Measurements from ENCODE around the gene APBB2. TPM values are rescaled to one million over a fixed set of nuclear protein-coding genes. Genes with fewer than 3 reads are reported as not detected.

Gene APBB2
- total and polyA plus RNA-seq, 10 of the 15 experiments (the other 5 are each of a cell fraction or from before 2014, with no cell fraction given): 2.7 to 24.6 (median 19.0) TPM

DNA sequence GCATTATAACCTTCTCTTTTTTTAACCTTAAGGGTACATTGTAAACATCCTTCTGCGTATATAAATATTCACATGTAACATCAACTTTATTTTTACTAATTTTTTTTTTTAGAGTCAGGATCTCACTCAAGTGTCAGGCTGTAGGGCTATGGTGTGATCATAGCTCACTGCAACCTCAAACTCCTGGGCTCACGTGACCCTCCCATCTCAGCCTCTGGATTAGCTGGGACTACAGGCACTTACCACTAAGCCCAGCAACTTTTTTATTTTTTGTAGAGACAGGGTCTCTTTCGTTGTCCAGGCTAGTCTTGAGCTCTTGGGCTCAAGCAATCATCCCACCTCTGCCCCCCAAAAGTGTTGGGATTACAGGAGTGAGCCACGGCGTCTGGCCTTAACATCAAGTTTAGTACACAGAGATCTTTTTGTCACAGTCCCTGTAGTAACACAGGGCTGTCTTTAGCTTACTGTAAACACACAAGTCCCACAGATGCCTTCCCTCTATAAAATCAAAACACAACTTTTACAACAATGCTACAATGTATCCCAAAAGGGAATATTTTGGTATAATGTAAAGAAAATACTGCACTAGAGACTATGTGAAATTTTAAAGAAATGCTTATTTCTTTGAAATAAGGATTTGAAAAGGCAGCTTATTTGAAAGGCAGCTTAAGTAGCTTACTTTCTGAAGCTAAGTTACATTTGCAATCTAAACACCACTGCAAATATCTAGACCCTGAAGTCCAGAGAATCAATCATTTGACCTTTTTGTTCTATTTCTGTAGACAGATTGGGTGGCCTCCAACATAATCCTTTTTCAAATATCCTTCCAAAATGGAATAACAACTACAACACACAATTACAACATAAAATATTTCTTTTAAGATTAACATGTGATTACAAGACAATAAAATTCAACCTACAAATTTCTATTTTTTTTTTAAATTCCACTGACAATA is 116.0 kb downstream of the APBB2 start:
- H3K4me2 ChIP-seq (ENCODE audit: control insufficient read depth, insufficient read depth): no peak overlapping the region
- DNase-seq (ENCODE audit: low read depth, low spot score) (no peak), ATAC-seq (no peak), FAIRE-seq (no peak)
- peak overlapping the region; percentile 36; the same call in 1 of the 2 replicates for H2AFZ ChIP-seq (ENCODE audit: control insufficient read depth, low read depth, low read length)
- ChIA-PET CTCF (interaction anchor here (0.7 to 1.2 kb wide), 4 partner anchors 18 to 173 kb away, joined by 3 to 4 read pairs (median 3); no protein-coding TSS in a partner anchor), RAD21 (ENCODE audit: unreplicated experiment) (interaction anchor here (0.8 to 1.5 kb wide), 3 partner anchors 22 to 113 kb away, joined by 3 to 6 read pairs (median 5); no protein-coding TSS in a partner anchor), POLR2A (interaction anchor here (0.9 to 1.1 kb wide), 2 partner anchors 21 to 117 kb away, joined by 3 read pairs; no protein-coding TSS in a partner anchor), SMC1A (ENCODE audit: uncharacterized antibody, unreplicated experiment) (interaction anchor here (0.7 to 2.0 kb wide), 7 partner anchors 10 to 122 kb away, joined by 3 to 7 read pairs (median 3); no protein-coding TSS in a partner anchor)
- in situ Hi-C loops (cut with MboI): no loop called here
- no peaks in the 10 kb centered on the region for H3K27me3 ChIP-seq (replicated peaks in 1 of 2; ENCODE audit: control insufficient read depth in 2 of 2, insufficient read depth in 2 of 2, low read length in 1 of 2)
- 85% methylated on average over 5 of the region's 5 CpGs for WGBS (ENCODE audit: insufficient coverage, insufficient replicate concordance, low lambda C conversion rate, missing lambda C conversion rate)
- H3K27ac ChIP-seq (ENCODE audit: control insufficient read depth, insufficient read depth): no peak overlapping the region
- H3K9me3 ChIP-seq (replicated peaks; ENCODE audit: control insufficient read depth, insufficient read depth, low read length): no peaks in the 10 kb centered on the region
- no peaks in the 10 kb centered on the region for H4K20me1 ChIP-seq (ENCODE audit: control insufficient read depth, insufficient read depth)
- intact Hi-C loops (cut with micrococcal nuclease; ENCODE audit: unreplicated experiment): no loop called here
- no peak overlapping the region for H3K9ac ChIP-seq (ENCODE audit: control insufficient read depth, insufficient read depth, low read length)
- no TSS peak for BruUV-seq (replicated peaks)
- H3K4me3 ChIP-seq: no peak overlapping the region
- H3K4me1 ChIP-seq (ENCODE audit: control insufficient read depth, insufficient read depth, low read length): no peaks in the 10 kb centered on the region; the same call in 1 of the 2 replicates
- no peaks in the 10 kb centered on the region for H3K79me2 ChIP-seq (ENCODE audit: control insufficient read depth, insufficient read depth, low read length)
- H3K36me3 ChIP-seq (ENCODE audit: control insufficient read depth in 2 of 2, insufficient read depth in 2 of 2, low read length in 1 of 2): no peaks in the 10 kb centered on the region
- TF ChIP-seq SP1 (IDR thresholded peaks at IDR 0.05; ENCODE audit: low read depth, low read length) (no peak), CBX3 (IDR thresholded peaks at IDR 0.05; ENCODE audit: borderline replicate concordance, low read depth) (no peak), ZSCAN29 (IDR thresholded peaks at IDR 0.05) (no peak), DPF2 (IDR thresholded peaks at IDR 0.05) (no peak), CEBPB (IDR thresholded peaks at IDR 0.05; ENCODE audit: borderline replicate concordance in 1 of 2, low read depth in 2 of 2, low read length in 2 of 2) (no peak), EED (IDR thresholded peaks at IDR 0.05; ENCODE audit: low read depth) (no peak), NBN (IDR thresholded peaks at IDR 0.05) (no peak), NR2C1 (IDR thresholded peaks at IDR 0.05) (no peak), MYC (IDR thresholded peaks at IDR 0.05; ENCODE audit: insufficient read depth, insufficient read length, insufficient replicate concordance, low read length, severe bottlenecking) (no peak), CHD4 (IDR thresholded peaks at IDR 0.05) (no peak), MTA3 (IDR thresholded peaks at IDR 0.05; ENCODE audit: borderline replicate concordance, low read length) (no peak)
- TF ChIP-seq, protein P1, sequence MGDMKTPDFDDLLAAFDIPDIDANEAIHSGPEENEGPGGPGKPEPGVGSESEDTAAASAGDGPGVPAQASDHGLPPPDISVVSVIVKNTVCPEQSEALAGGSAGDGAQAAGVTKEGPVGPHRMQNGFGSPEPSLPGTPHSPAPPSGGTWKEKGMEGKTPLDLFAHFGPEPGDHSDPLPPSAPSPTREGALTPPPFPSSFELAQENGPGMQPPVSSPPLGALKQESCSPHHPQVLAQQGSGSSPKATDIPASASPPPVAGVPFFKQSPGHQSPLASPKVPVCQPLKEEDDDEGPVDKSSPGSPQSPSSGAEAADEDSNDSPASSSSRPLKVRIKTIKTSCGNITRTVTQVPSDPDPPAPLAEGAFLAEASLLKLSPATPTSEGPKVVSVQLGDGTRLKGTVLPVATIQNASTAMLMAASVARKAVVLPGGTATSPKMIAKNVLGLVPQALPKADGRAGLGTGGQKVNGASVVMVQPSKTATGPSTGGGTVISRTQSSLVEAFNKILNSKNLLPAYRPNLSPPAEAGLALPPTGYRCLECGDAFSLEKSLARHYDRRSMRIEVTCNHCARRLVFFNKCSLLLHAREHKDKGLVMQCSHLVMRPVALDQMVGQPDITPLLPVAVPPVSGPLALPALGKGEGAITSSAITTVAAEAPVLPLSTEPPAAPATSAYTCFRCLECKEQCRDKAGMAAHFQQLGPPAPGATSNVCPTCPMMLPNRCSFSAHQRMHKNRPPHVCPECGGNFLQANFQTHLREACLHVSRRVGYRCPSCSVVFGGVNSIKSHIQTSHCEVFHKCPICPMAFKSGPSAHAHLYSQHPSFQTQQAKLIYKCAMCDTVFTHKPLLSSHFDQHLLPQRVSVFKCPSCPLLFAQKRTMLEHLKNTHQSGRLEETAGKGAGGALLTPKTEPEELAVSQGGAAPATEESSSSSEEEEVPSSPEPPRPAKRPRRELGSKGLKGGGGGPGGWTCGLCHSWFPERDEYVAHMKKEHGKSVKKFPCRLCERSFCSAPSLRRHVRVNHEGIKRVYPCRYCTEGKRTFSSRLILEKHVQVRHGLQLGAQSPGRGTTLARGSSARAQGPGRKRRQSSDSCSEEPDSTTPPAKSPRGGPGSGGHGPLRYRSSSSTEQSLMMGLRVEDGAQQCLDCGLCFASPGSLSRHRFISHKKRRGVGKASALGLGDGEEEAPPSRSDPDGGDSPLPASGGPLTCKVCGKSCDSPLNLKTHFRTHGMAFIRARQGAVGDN (IDR thresholded peaks at IDR 0.05): no peak
- TF ChIP-seq, protein P2, sequence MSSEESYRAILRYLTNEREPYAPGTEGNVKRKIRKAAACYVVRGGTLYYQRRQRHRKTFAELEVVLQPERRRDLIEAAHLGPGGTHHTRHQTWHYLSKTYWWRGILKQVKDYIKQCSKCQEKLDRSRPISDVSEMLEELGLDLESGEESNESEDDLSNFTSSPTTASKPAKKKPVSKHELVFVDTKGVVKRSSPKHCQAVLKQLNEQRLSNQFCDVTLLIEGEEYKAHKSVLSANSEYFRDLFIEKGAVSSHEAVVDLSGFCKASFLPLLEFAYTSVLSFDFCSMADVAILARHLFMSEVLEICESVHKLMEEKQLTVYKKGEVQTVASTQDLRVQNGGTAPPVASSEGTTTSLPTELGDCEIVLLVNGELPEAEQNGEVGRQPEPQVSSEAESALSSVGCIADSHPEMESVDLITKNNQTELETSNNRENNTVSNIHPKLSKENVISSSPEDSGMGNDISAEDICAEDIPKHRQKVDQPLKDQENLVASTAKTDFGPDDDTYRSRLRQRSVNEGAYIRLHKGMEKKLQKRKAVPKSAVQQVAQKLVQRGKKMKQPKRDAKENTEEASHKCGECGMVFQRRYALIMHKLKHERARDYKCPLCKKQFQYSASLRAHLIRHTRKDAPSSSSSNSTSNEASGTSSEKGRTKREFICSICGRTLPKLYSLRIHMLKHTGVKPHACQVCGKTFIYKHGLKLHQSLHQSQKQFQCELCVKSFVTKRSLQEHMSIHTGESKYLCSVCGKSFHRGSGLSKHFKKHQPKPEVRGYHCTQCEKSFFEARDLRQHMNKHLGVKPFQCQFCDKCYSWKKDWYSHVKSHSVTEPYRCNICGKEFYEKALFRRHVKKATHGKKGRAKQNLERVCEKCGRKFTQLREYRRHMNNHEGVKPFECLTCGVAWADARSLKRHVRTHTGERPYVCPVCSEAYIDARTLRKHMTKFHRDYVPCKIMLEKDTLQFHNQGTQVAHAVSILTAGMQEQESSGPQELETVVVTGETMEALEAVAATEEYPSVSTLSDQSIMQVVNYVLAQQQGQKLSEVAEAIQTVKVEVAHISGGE (CRISPR knock-in tag; IDR thresholded peaks at IDR 0.05): no peak
- TF ChIP-seq, protein P3, sequence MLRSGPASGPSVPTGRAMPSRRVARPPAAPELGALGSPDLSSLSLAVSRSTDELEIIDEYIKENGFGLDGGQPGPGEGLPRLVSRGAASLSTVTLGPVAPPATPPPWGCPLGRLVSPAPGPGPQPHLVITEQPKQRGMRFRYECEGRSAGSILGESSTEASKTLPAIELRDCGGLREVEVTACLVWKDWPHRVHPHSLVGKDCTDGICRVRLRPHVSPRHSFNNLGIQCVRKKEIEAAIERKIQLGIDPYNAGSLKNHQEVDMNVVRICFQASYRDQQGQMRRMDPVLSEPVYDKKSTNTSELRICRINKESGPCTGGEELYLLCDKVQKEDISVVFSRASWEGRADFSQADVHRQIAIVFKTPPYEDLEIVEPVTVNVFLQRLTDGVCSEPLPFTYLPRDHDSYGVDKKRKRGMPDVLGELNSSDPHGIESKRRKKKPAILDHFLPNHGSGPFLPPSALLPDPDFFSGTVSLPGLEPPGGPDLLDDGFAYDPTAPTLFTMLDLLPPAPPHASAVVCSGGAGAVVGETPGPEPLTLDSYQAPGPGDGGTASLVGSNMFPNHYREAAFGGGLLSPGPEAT (IDR thresholded peaks at IDR 0.05; ENCODE audit: low read depth): no peak
